Adipose tissue (tissue), 3 donors: Measurements from ENCODE around the gene AOC2. TPM values are rescaled to one million over a fixed set of nuclear protein-coding genes. Genes with fewer than 3 reads are reported as not detected.

Experiments
- H3K27ac ChIP-seq: one replicate; pipeline ENCODE4 v1.5.1; 2013; ENCODE audit warnings: low read depth, low read length
- WGBS, 3 donors: extraction: QIAGEN DNeasy Blood & Tissue Kit; methylation state at CpG; one replicate each; pipeline ENCODE4 v1.1.7; 2013; 5-methylcytosine and 5-hydroxymethylcytosine counted together
- polyA plus RNA-seq, 3 donors: library from polyadenylated mRNA; stranded (reverse); fragments of 200-250 nt; gene quantifications; one replicate each; pipeline ENCODE4 v1.2.3, GENCODE V29; 2013
- donor health status: healthy with polysubstance abuse.
- donor health status: Bipolar disorder and iron deficiency.
- donor health status: healthy.

Gene AOC2
- 1 to 10 TPM; 2.0 to 8.9 (median 3.1) TPM for polyA plus RNA-seq

GRCh38 chr17:42844271-42844670, at the start of gene AOC2:
Gene AOC2, plus strand, starts transcription at chr17:42844580. Its CDS starts 47 bp downstream, at chr17:42844627.
- WGBS, 3 donors, result 49 to 67% (median 65%) methylated on average over 4 of the region's 4 CpGs
- H3K27ac ChIP-seq, result no peak within 1 kb of the TSS

DNA sequence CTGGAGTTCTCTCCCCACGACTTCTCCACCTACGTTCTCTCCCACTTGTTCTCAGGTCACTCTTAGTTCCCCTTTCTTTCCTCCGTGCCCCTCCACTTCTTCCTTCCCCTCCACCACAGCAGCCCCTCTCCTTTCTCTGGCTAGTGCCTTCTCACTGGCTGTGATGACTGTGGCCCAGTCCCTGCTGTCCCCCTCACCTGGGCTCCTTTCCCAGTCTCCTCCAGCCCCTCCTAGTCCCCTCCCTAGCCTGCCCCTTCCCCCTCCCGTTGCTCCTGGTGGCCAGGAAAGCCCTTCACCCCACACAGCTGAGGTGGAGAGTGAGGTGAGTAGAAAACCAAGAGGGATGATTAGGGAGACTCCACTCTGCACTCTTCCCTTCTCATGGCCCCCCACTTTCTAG, 49.3 kb upstream of the AOC2 start:
- H3K27ac ChIP-seq, result no peak overlapping the region
- 49 to 69% (median 51%) methylated on average over 4 of the region's 4 CpGs for WGBS, 3 donors

GRCh38 chr17:42795465-42795864, 48.9 kb upstream of the AOC2 start:
- no peak overlapping the region for H3K27ac ChIP-seq
- 80 to 87% (median 86%) methylated on average over 10 of the region's 10 CpGs for WGBS, 3 donors

- 88 to 94% (median 90%) methylated on average over 18 of the region's 18 CpGs for WGBS, 3 donors
- no peak overlapping the region for H3K27ac ChIP-seq
These were observed 48.2 kb upstream of the AOC2 start for GRCh38 chr17:42796066-42796758.

GRCh38 chr17:42797067-42798007, 47.0 kb upstream of the AOC2 start:
- 45 to 82% (median 70%) methylated on average over 10 of the region's 10 CpGs for WGBS, 3 donors
- no peak overlapping the region for H3K27ac ChIP-seq

DNA sequence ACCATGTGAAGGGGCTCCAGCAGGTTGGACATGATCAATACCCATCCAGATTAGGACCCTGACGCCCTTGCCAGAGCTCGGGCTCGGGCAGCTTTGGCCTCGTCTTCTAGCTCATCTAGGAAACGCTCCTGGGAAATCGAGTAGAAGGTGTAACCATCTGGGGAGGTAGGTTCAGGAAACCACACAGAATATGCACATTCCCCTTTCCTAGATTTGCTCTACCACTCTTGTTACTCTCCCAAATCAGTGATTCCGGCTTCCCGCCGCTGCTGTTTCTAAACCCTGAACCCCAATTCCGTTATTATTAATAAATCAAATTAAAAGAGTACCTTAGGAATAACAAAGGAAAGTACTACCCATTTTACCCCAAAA, 46.4 kb upstream of the AOC2 start:
- no peak overlapping the region for H3K27ac ChIP-seq
- 7 to 18% (median 18%) methylated on average over 10 of the region's 10 CpGs for WGBS, 3 donors

DNA sequence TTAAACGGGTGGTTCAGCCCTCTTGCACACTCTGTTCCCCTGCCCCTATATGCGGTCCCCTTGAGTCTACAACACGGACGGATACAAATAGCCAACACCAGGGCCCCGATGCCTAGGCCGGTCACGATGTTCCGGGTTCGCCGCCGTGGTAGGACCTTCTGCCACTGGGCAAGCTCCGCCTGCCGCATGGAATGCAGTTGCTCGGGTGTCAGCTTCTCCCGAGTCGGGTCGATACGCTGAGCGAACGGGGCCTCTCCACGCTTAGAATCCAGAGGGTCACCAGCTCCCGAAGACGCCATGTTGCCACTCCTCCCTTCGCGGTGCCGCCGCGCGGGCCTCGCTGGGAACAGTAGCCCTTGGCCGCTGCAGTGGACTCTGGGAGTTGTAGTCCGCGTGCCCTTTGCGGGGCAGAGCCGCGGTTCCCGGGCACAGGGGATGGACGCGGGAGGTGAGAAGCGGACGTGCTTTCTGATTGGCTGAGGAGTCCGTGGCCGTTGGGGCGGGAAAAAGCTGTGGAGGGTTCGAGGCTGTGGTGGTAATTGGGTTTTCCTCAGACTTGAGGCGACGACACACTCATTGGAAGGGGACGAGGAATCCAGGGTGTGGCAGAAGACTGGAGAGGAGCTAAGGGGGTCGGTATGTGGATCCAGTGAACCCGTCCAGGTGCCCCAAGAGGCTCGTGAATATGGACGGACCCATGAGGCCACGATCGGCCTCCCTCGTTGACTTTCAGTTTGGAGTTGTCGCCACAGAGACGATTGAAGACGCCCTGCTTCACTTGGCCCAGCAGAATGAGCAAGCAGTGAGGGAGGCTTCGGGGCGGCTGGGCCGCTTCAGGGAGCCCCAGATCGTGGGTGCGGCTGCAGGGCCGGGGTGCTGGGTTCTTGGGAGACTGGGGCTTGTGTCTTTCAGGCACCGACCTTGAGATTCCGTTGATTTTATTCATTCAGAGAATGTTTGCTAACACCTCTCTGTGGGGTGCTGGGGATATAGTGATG, 45.7 kb upstream of the AOC2 start, which contains the start of the genes CNTD1 and COA3:
Gene CNTD1, plus strand, starts transcription at position 479 of the 998 bp plus-strand sequence. Its CDS starts 207 bp downstream, at position 686.
Gene COA3, minus strand, starts transcription at position 322 of the 998 bp plus-strand sequence. Its CDS starts 23 bp downstream, at position 299.
- H3K27ac ChIP-seq, result no peak within 1 kb of the TSS
- 25 to 27% (median 25%) methylated on average over 66 of the region's 66 CpGs for WGBS, 3 donors

GRCh38 chr17:42803074-42803883, 41.1 kb upstream of the AOC2 start:
- 56 to 66% (median 58%) methylated on average over 2 of the region's 2 CpGs for WGBS, 3 donors
- H3K27ac ChIP-seq, result no peak overlapping the region

GRCh38 chr17:42804918-42805367, 39.4 kb upstream of the AOC2 start:
- WGBS, 3 donors, result 19 to 93% (median 84%) methylated on average over 1 of the region's 1 CpG
- no peak overlapping the region for H3K27ac ChIP-seq

GRCh38 chr17:42806249-42806648, 38.1 kb upstream of the AOC2 start:
- WGBS, 3 donors, result 48 to 94% (median 93%) methylated on average over 1 of the region's 1 CpG
- H3K27ac ChIP-seq, result no peak overlapping the region

DNA sequence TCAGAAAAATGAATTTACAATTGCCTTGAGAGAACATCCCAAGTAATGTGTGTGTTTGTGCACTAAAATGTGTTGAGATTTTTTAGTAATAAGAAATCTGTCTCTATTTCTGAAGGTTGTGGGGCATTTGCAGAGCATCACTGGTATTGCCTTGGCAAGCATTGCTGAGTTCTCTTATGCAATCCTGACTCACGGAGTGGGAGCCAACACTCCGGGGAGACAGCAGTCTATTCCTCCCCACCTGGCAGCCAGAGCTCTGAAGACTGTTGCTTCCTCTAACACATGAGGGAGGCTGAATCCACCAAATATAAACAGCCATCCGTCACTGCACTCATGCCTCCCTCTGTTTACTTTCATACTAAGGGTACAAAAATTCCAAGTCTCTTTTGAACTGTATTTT, 35.1 kb upstream of the AOC2 start:
- WGBS, 3 donors, result 17 to 26% (median 25%) methylated on average over 3 of the region's 3 CpGs
- H3K27ac ChIP-seq, result no peak overlapping the region

GRCh38 chr17:42814633-42815399, 29.6 kb upstream of the AOC2 start:
- no peak overlapping the region for H3K27ac ChIP-seq
- WGBS, 3 donors, result 33 to 65% (median 34%) methylated on average over 8 of the region's 8 CpGs

DNA sequence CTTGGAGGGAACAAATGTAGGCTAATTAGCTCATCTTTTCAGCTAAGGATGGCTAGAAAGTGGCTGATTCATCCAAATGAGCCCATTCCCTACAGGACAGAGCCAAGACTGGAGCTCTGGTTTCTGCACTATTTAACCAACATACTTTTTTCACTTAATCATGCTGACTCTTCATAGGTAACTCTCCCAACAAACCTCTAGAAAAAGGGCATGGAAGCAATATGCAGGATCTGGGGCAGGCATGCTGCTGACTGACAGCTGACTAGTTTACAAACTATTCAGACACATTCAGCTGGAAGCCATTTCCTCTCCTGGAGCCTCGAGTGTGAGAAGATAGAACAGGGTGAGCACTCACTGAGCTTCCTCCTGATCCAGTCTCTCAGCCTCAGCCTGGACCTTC, 26.5 kb upstream of the AOC2 start:
- H3K27ac ChIP-seq, result no peak overlapping the region
- 65 to 79% (median 76%) methylated on average over 1 of the region's 1 CpG for WGBS, 3 donors

DNA sequence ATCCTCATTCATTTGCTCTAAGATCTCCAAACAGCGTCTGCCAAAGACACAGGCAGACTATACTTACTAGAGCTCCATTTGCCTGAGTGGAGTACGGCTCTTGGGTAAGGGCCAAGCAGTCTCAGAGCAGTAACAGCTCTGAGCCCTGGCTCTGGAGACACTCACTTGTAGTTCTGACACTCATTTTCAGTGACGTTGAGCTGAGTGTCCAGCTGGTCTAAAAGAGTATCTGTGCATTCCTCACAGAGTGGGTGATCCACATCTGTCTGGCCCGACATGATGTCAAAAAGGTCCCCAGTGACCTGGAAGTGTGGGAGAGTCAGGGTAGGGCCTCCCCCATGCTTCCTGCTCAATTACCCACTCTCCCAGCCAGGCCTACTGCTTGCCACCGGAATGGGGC, 26.0 kb upstream of the AOC2 start:
- WGBS, 3 donors, result 80 to 83% (median 82%) methylated on average over 5 of the region's 5 CpGs
- no peak overlapping the region for H3K27ac ChIP-seq

DNA sequence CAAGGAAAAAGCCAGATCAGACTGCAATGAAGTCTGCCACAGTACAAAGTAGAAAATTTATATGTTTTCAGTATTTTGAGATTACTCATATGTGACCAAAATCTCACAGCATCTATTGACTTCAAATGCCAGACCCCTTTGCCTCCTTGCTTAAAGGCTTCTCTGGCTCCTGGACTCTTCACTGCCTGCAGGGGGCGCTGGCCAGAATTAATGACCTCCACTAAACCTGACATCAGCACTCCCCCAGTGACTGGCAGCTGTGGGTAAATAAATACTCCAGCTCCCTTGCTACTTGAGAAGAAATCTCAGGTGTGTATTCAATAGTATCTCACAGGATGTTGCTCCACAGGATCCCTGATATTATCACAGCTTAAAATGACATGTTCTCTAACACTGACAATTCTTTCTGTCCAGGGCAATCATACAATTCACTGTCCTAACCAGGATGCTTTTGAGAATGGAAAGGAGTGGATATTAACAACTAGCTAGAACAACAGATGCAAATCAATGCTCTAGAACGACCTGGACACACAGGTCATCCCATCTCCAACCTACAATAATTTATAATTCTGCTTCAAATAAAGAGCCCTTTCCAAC, 24.3 kb upstream of the AOC2 start:
- H3K27ac ChIP-seq, result no peak overlapping the region
- WGBS, 3 donors, result 12 to 45% (median 35%) methylated on average over 2 of the region's 2 CpGs

GRCh38 chr17:42821176-42821575, 23.2 kb upstream of the AOC2 start:
- H3K27ac ChIP-seq, result no peak overlapping the region
- 91 to 95% (median 94%) methylated on average over 7 of the region's 7 CpGs for WGBS, 3 donors
